BJ (cell line): Measurements from ENCODE around the gene FIS1. TPM values are rescaled to one million over a fixed set of nuclear protein-coding genes. Genes with fewer than 3 reads are reported as not detected.
"Not testable (repeated sequence)": the region's sequence is repeated elsewhere in the genome, so short reads cannot be mapped to it uniquely, and the experiment has no call there.

Experiments used
- CTCF ChIA-PET: fragments of 350-600 bp; formaldehyde crosslinking; extraction: SDS; loops from one replicate; lab custom pipeline; 2021; ENCODE audit warnings: antibody characterized with exemption, inconsistent platforms; lab: Yijun Ruan, JAX
- POLR2A ChIA-PET: fragments of 300-600 bp; sonication (Branson Sonifier 250); formaldehyde crosslinking; extraction: SDS; loops from one replicate; lab custom pipeline; 2021; ENCODE audit warnings: antibody characterized with exemption; lab: Charles Lee
- DNase-seq: peaks from one replicate; pipeline ENCODE4 v3.0.0-alpha.2; 2011; ENCODE audit warnings: low read depth
- H3K27me3 ChIP-seq: 2 replicates; pipeline ENCODE4 v1.6.0; 2011; ENCODE audit warnings: low read length; ENCODE audit not compliant: control insufficient read depth, insufficient read depth
- H3K36me3 ChIP-seq: 2 replicates; pipeline ENCODE4 v1.5.1; 2011; ENCODE audit warnings: low read length; ENCODE audit not compliant: control insufficient read depth, insufficient read depth
- H3K4me3 ChIP-seq: 2 replicates; pipeline ENCODE4 v1.5.1; 2011; ENCODE audit warnings: low read depth, mild to moderate bottlenecking, control low read depth, low read length
- polyA plus RNA-seq: library from polyadenylated mRNA; depleted of rRNA; stranded (reverse); fragments of >200 nt; gene quantifications from 2 replicates; pipeline ENCODE4 v1.2.3, GENCODE V29; 2011
- TF ChIP-seq, protein P1 (sequence below): IDR thresholded peaks from 2 replicates; pipeline ENCODE4 v1.5.1; 2011; ENCODE audit warnings: low read depth, mild to moderate bottlenecking, control low read depth, inconsistent platforms, low read length, moderate library complexity; ENCODE audit not compliant: insufficient read depth

Gene FIS1
- polyA plus RNA-seq, 1 experiment = 329 TPM

DNA sequence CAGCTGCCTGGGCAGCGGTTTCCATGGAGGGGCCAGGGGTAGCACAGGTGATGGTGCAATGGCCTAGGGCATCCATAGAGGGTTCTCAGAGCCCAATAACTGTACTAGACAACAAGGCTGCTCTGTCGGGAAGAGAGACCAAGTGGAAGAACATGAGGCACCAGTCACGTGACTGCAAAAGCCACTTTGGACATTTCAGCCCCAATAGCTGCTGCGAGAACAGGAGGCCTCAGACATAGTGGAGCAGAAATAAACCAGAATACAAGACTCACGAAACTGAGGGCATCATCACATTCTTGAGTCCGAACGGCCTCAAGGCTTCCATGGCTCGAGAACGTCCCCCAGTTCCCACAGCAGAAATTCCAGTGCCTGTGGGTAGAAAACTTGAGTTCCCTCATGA is 32.3 kb upstream of the FIS1 start:
- Histone ChIP-seq H3K4me3 (no peak overlapping the region), H3K36me3 (no peaks in the 10 kb centered on the region), H3K27me3 (peaks cover 9% of the 10 kb centered on the region)
- TF ChIP-seq, protein P1, sequence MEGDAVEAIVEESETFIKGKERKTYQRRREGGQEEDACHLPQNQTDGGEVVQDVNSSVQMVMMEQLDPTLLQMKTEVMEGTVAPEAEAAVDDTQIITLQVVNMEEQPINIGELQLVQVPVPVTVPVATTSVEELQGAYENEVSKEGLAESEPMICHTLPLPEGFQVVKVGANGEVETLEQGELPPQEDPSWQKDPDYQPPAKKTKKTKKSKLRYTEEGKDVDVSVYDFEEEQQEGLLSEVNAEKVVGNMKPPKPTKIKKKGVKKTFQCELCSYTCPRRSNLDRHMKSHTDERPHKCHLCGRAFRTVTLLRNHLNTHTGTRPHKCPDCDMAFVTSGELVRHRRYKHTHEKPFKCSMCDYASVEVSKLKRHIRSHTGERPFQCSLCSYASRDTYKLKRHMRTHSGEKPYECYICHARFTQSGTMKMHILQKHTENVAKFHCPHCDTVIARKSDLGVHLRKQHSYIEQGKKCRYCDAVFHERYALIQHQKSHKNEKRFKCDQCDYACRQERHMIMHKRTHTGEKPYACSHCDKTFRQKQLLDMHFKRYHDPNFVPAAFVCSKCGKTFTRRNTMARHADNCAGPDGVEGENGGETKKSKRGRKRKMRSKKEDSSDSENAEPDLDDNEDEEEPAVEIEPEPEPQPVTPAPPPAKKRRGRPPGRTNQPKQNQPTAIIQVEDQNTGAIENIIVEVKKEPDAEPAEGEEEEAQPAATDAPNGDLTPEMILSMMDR = no peak
- no peak for DNase-seq
- ChIA-PET POLR2A (no interaction called here), CTCF (interaction anchor here (10.8 kb wide), 1 partner anchor 133 kb away, joined by 97 read pairs; no protein-coding TSS in a partner anchor)

- Histone ChIP-seq H3K4me3 (no peak overlapping the region), H3K36me3 (no peaks in the 10 kb centered on the region), H3K27me3 (peaks cover 6% of the 10 kb centered on the region; the same call in 1 of the 2 replicates)
- DNase-seq = no peak
- ChIA-PET POLR2A (no interaction called here), CTCF (interaction anchor here (1.2 to 2.3 kb wide), 2 partner anchors 10 to 29 kb away, joined by 3 to 12 read pairs; no protein-coding TSS in a partner anchor)
- TF ChIP-seq, protein P1 = no peak
These were observed 28.3 kb upstream of the FIS1 start for GRCh38 chr7:101273206-101273605.

GRCh38 chr7:101271021-101271420 is 26.1 kb upstream of the FIS1 start:
- TF ChIP-seq, protein P1 = no peak
- ChIA-PET POLR2A (no interaction called here), CTCF (interaction anchor here (1.1 kb wide), 1 partner anchor 12 kb away, joined by 3 read pairs; no protein-coding TSS in a partner anchor)
- Histone ChIP-seq H3K4me3 (no peak overlapping the region), H3K36me3 (no peaks in the 10 kb centered on the region), H3K27me3 (peaks cover 3% of the 10 kb centered on the region; the same call in 1 of the 2 replicates)
- DNase-seq = no peak

DNA sequence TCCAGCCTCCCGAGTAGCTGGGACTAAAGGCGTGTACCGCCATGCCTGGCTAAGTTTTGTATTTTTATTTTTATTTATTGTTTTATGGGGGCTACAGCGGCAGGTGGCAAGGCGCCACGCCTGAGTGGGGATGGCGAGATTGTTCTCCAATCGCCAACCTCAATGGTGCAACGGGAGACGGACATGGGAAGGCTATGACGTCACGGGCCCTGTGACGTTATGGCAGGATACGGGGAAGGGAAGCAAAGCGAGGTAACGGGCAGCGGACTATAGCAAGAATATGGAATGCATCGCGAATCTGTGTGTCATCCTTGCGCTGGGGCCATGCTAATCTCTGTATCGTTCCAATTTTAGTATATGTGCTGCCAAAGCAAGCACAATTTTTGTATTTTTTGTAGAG is 24.8 kb upstream of the FIS1 start:
- Histone ChIP-seq H3K4me3 (no peak overlapping the region), H3K36me3 (no peaks in the 10 kb centered on the region), H3K27me3 (peaks cover 3% of the 10 kb centered on the region; the same call in 1 of the 2 replicates)
- ChIA-PET CTCF (interaction anchor here (1.1 kb wide), 1 partner anchor 13 kb away, joined by 3 read pairs; no protein-coding TSS in a partner anchor), POLR2A (no interaction called here)
- TF ChIP-seq, protein P1 = no peak
- DNase-seq = no peak

GRCh38 chr7:101265622-101266516 is 21.0 kb upstream of the FIS1 start:
- peaks cover 2% of the 10 kb centered on the region; the same call in 1 of the 2 replicates for H3K27me3 ChIP-seq
- no peak for DNase-seq
- H3K4me3 ChIP-seq = no peak overlapping the region
- POLR2A ChIA-PET = no interaction called here
- CTCF ChIA-PET = interaction anchor here (0.7 to 2.5 kb wide), 6 partner anchors 8 to 463 kb away, joined by 3 to 12 read pairs (median 4); no protein-coding TSS in a partner anchor
- TF ChIP-seq, protein P1 = no peak
- no peaks in the 10 kb centered on the region for H3K36me3 ChIP-seq

- H3K27me3 ChIP-seq, H3K4me3 ChIP-seq, DNase-seq, H3K36me3 ChIP-seq, POLR2A ChIA-PET: not testable (repeated sequence)
- CTCF ChIA-PET = interaction anchor here (0.6 to 1.3 kb wide), 2 partner anchors 19 to 26 kb away, joined by 3 to 6 read pairs; no protein-coding TSS in a partner anchor
These were observed 19.3 kb upstream of the FIS1 start for GRCh38 chr7:101264102-101264706.
